A673 (cell line): Measurements from ENCODE around the gene SH3D19. TPM values are rescaled to one million over a fixed set of nuclear protein-coding genes. Genes with fewer than 3 reads are reported as not detected.

Experiments
- BruUV-seq: library from RNA; stranded (reverse); fragments of 400-500 nt; replicated peaks from 2 replicates; lab custom pipeline; 2021; lab: Mats Ljungman, UMichigan
- CTCF ChIA-PET: fragments of 300-600 bp; sonication (Branson Sonifier 250); formaldehyde crosslinking; loops from one replicate; lab custom pipeline; 2022; ENCODE audit warnings: antibody characterized with exemption; lab: Charles Lee
- POLR2A ChIA-PET: fragments of 300-600 bp; sonication (Branson Sonifier 250); formaldehyde crosslinking; loops from one replicate; lab custom pipeline; 2022; ENCODE audit warnings: antibody characterized with exemption; ENCODE audit not compliant: low non-redundant PET; lab: Charles Lee
- DNase-seq: peaks from one replicate; pipeline ENCODE4 v3.0.0-alpha.2; 2015; ENCODE audit warnings: low spot score
- H3K27ac ChIP-seq: fragments of 200-600 bp; sonication (generic); 2 replicates; pipeline ENCODE4 v1.5.1; 2016; ENCODE audit warnings: mixed run types, low read depth, mild to moderate bottlenecking, mixed read lengths, antibody characterized with exemption, low read length; ENCODE audit not compliant: poor library complexity, severe bottlenecking
- H3K27me3 ChIP-seq: fragments of 200-600 bp; sonication (generic); replicated peaks from 2 replicates; pipeline ENCODE4 v1.6.1; 2017; ENCODE audit warnings: mixed run types, low read depth, mild to moderate bottlenecking, mixed read lengths, antibody characterized with exemption, low read length; ENCODE audit not compliant: insufficient read depth, poor library complexity
- H3K36me3 ChIP-seq: fragments of 200-600 bp; sonication (generic); 2 replicates; pipeline ENCODE4 v1.6.1; 2016; ENCODE audit warnings: mixed run types, mild to moderate bottlenecking, mixed read lengths, antibody characterized with exemption, low read length; ENCODE audit not compliant: insufficient read depth, poor library complexity, severe bottlenecking
- H3K4me1 ChIP-seq: fragments of 200-600 bp; sonication (generic); 2 replicates; pipeline ENCODE4 v1.6.1; 2017; ENCODE audit warnings: mixed run types, mild to moderate bottlenecking, mixed read lengths, antibody characterized with exemption, low read length; ENCODE audit not compliant: insufficient read depth, poor library complexity, severe bottlenecking
- H3K4me3 ChIP-seq: fragments of 200-600 bp; sonication (generic); 2 replicates; pipeline ENCODE4 v1.5.1; 2016; ENCODE audit warnings: low read depth, mixed run types, mild to moderate bottlenecking, mixed read lengths, low read length; ENCODE audit not compliant: poor library complexity, severe bottlenecking
- H3K9me3 ChIP-seq: fragments of 200-600 bp; sonication (generic); 2 replicates; pipeline ENCODE4 v1.6.1; 2016; ENCODE audit warnings: mixed run types, low read depth, mild to moderate bottlenecking, mixed read lengths, antibody characterized with exemption, low read length; ENCODE audit not compliant: poor library complexity, severe bottlenecking
- EZH2 ChIP-seq: fragments of 200-600 bp; sonication (generic); IDR thresholded peaks from 2 replicates; pipeline ENCODE4 v1.6.1; 2017; ENCODE audit warnings: borderline replicate concordance, low read depth, mild to moderate bottlenecking, mixed read lengths, antibody characterized with exemption, low read length; ENCODE audit not compliant: poor library complexity, severe bottlenecking
- intact Hi-C: fragments of 100-400 bp; cut with micrococcal nuclease; formaldehyde crosslinking; loops from one replicate; pipeline ENCODE4 v1.10.0; 2022; ENCODE audit not compliant: unreplicated experiment
- total RNA-seq: library from RNA; stranded (reverse); gene quantifications from 2 replicates; pipeline ENCODE4 v1.2.3, GENCODE V29; 2021
- TF ChIP-seq, protein P1 (sequence below): fragments of 300-800, 200-600 bp; sonication (generic); conservative IDR thresholded peaks from 2 replicates; pipeline ENCODE4 v1.5.1; 2017; ENCODE audit warnings: low read depth, mild to moderate bottlenecking, antibody characterized with exemption, low read length, moderate library complexity, mixed read lengths

Gene SH3D19
- total RNA-seq, 1 experiment from 2014 or later = 0.86 TPM

DNA sequence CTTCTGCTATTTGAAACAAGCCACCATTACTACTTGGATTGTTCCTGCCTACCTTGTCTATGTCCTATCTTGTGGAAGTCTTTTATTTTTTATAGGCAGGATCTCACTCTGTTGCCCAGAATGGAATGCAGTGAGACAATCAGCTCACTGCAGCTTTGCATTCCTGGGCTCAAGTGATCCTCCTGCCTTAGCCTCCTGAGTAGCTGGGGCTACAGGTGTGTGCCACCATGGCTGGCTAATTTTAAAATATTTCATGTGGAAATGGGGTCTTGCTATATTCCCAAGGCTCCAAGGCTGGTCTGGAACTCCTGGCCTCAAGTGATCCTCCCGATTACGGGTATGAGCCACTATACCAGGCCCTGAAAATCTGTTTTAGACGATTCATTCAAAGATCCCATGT lies 218.3 kb downstream of the SH3D19 start:
- ChIA-PET CTCF (no interaction called here), POLR2A (no interaction called here)
- H3K4me3 ChIP-seq = no peak overlapping the region
- DNase-seq = no peak
- H3K4me1 ChIP-seq = no peaks in the 10 kb centered on the region
- no peak overlapping the region for H3K27ac ChIP-seq
- no peaks in the 10 kb centered on the region for H3K9me3 ChIP-seq
- TF ChIP-seq, protein P1, sequence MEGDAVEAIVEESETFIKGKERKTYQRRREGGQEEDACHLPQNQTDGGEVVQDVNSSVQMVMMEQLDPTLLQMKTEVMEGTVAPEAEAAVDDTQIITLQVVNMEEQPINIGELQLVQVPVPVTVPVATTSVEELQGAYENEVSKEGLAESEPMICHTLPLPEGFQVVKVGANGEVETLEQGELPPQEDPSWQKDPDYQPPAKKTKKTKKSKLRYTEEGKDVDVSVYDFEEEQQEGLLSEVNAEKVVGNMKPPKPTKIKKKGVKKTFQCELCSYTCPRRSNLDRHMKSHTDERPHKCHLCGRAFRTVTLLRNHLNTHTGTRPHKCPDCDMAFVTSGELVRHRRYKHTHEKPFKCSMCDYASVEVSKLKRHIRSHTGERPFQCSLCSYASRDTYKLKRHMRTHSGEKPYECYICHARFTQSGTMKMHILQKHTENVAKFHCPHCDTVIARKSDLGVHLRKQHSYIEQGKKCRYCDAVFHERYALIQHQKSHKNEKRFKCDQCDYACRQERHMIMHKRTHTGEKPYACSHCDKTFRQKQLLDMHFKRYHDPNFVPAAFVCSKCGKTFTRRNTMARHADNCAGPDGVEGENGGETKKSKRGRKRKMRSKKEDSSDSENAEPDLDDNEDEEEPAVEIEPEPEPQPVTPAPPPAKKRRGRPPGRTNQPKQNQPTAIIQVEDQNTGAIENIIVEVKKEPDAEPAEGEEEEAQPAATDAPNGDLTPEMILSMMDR = no peak
- no peak for TF ChIP-seq EZH2
- intact Hi-C loops = no loop called here
- H3K27me3 ChIP-seq = no peaks in the 10 kb centered on the region
- no TSS peak for BruUV-seq
- H3K36me3 ChIP-seq = peaks cover 50% of the 10 kb centered on the region

DNA sequence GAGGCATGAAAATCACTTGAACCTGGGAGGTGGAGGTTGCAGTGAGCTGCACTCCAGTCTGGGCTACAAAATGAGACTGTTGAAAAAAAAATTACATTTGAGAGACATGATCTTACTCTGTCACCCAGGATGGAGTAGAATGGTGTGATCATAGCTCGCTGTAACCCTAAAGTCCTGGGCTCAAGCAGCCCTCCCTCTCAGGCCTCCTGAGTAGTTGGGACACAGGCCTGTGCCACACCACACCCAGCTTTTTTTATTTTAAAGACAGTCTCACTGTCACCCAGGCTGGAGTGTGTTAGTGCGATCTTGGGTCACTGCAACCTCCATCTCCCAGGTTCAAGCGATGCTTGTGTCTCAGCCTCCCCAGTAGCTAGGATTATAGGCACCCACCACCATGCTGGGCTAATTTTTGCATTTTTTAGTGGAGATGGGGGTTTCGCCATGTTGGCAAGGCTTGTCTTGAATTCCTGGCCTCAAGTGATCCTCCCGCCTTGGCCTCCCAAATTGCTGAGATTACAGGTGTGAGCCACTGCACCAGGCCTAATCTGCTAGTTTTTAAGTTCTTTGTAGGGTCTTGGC lies 219.9 kb downstream of the SH3D19 start:
- intact Hi-C loops = no loop called here
- Histone ChIP-seq H3K4me1 (peaks cover 6% of the 10 kb centered on the region), H3K36me3 (peaks cover 66% of the 10 kb centered on the region), H3K27ac (no peak overlapping the region), H3K9me3 (no peaks in the 10 kb centered on the region), H3K4me3 (no peak overlapping the region), H3K27me3 (no peaks in the 10 kb centered on the region)
- BruUV-seq = no TSS peak
- DNase-seq = no peak
- no peak for TF ChIP-seq EZH2
- TF ChIP-seq, protein P1 = no peak
- CTCF ChIA-PET = no interaction called here
- POLR2A ChIA-PET = no interaction called here

DNA sequence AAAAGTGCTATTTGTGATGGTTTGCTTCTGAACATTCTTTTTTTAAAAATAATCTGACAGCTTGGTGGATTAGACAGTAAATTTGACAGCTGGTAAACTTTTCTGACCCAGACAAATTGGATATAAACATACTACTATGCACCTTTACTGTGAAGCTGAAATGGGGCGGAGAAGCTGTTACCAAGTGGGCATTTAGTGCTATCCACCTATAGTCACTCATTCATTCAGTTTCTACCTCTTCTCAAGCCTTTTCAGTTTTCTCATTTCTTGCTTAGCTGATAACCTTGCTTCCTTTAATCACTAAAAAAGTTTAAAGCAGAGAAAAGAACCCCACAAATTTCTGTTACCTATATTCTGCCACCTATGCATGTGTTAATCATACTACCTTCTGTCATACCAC lies 220.8 kb downstream of the SH3D19 start:
- H3K4me3 ChIP-seq = no peak overlapping the region
- BruUV-seq = no TSS peak
- DNase-seq = no peak
- ChIA-PET POLR2A (no interaction called here), CTCF (no interaction called here)
- peaks cover 71% of the 10 kb centered on the region for H3K36me3 ChIP-seq
- intact Hi-C loops = no loop called here
- H3K27me3 ChIP-seq = no peaks in the 10 kb centered on the region
- no peaks in the 10 kb centered on the region for H3K9me3 ChIP-seq
- peaks cover 6% of the 10 kb centered on the region for H3K4me1 ChIP-seq
- TF ChIP-seq, protein P1 = no peak
- no peak for TF ChIP-seq EZH2
- no peak overlapping the region for H3K27ac ChIP-seq
